ENCODE results near the gene SLC25A24.

GRCh38 chr1:108188801-108189200, 11.3 kb downstream of the SLC25A24 start:
- TF ChIP-seq CTCF (IDR thresholded peaks at IDR 0.05) (no peak), EZH2 (IDR thresholded peaks at IDR 0.05) (no peak)

Data from neural progenitor cell (in vitro differentiated cells).